ENCODE data around the gene RAB34. TPM values are rescaled to one million over a fixed set of nuclear protein-coding genes. Genes with fewer than 3 reads are reported as not detected.

The RAB34 gene
- total RNA-seq, 1 experiment from 2014 or later, result 189 TPM

DNA sequence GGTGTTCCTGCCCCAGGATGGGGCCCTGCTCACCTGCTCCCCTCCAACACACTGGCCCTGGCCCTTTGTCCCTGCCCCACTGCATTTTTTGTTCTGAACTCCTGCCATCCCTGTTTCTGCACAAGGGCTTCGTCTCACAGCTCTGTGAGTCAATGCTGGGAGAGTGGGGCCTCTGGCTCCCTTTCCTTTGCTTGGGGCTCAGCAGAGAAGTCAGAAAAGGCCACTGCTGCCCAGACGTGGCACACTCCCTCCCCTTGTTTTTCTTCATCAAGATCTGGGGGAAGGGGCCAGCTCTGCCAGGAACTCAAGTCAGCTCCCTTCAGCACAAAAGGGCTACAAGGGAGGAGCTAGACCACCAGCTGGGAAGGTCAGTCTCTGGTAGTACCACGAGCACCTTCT lies 14.9 kb downstream of the RAB34 start:
- H3K27ac ChIP-seq (ENCODE audit: insufficient read length, low read depth, low read length), result no peak overlapping the region
- no peak overlapping the region for H3K4me2 ChIP-seq (ENCODE audit: insufficient read depth, insufficient read length, low read length)
- H3K36me3 Mint-ChIP-seq (ENCODE audit: insufficient read depth in 1 of 3, low read depth in 3 of 3), result peaks cover 36 to 76% (median 65%) of the 10 kb centered on the region in 3 experiments; a peak in 6 of 7 replicates

More for the DNA sequence above, 14.9 kb downstream of the RAB34 start:
- Histone ChIP-seq H4K8ac (replicated peaks; ENCODE audit: insufficient read length, low read depth, low read length) (no peak overlapping the region), H3K9ac (ENCODE audit: extremely low read depth, insufficient read length, low read length) (no peak overlapping the region), H2BK5ac (ENCODE audit: insufficient read length, low read length) (no peak overlapping the region), H2AFZ (ENCODE audit: low read length) (no peak overlapping the region), H3K23ac (ENCODE audit: insufficient read length, low read depth, low read length) (no peak overlapping the region), H3K56ac (ENCODE audit: insufficient read length, low read depth, low read length) (no peak overlapping the region), H2AK5ac (ENCODE audit: insufficient read length, low read length) (no peak overlapping the region), H3T11ph (ENCODE audit: low read length) (no peak overlapping the region), H3K27me3 (ENCODE audit: insufficient read depth, low read length) (no peaks in the 10 kb centered on the region), H4K91ac (ENCODE audit: insufficient read length, low read depth, low read length) (no peak overlapping the region), H4K20me1 (ENCODE audit: control insufficient read depth, insufficient read depth, insufficient read length) (peaks cover 4% of the 10 kb centered on the region), H3K79me2 (ENCODE audit: insufficient read depth, low read length) (no peaks in the 10 kb centered on the region), H3K4ac (ENCODE audit: low read depth, low read length) (no peak overlapping the region), H2BK15ac (ENCODE audit: low read depth, low read length) (no peak overlapping the region), H3K79me1 (ENCODE audit: insufficient read depth, low read depth, low read length, poor library complexity, severe bottlenecking) (no peaks in the 10 kb centered on the region), H3K23me2 (ENCODE audit: insufficient read length, low read depth, low read length, poor library complexity, severe bottlenecking) (no peaks in the 10 kb centered on the region), H2BK20ac (ENCODE audit: low read depth, low read length, poor library complexity, severe bottlenecking) (no peak overlapping the region), H2BK120ac (ENCODE audit: low read depth, low read length, poor library complexity, severe bottlenecking) (no peak overlapping the region), H3K9me3 (ENCODE audit: control insufficient read depth, low read depth, low read length) (no peaks in the 10 kb centered on the region), H4K5ac (ENCODE audit: insufficient read length, low read depth, low read length) (no peak overlapping the region), H3K14ac (ENCODE audit: insufficient read depth, low read length) (no peak overlapping the region), H2BK12ac (ENCODE audit: insufficient read length, low read depth, low read length) (no peak overlapping the region), H3K18ac (ENCODE audit: insufficient read length, low read depth, low read length) (no peak overlapping the region), H3K4me1 (ENCODE audit: insufficient read depth, low read length) (no peaks in the 10 kb centered on the region)
- H3K4me1 Mint-ChIP-seq, result peaks cover 33 to 37% of the 10 kb centered on the region in 2 experiments
- H3K27me3 Mint-ChIP-seq (ENCODE audit: low read depth), result no peaks in the 10 kb centered on the region
- no peak for TF ChIP-seq CTCF (conservative IDR thresholded peaks at IDR 0.05)
- H3K4me3 Mint-ChIP-seq, result peak overlapping the region in 1 of 2 experiments; percentile 21; a peak in 1 of 5 replicates
- peak overlapping the region in 2 of 3 experiments; percentile 91; a peak in 5 of 7 replicates for H3K27ac Mint-ChIP-seq
- no CpG with 5 or more reads among the region's 3 CpGs for WGBS (ENCODE audit: extremely low coverage, insufficient read length, low lambda C conversion rate)
- DNase-seq, result no peak
- no peaks in the 10 kb centered on the region for H3K9me3 Mint-ChIP-seq

All from H9 (cell line).